HG02571 (cell line): ENCODE data around the gene TDP2.

Experiments used
- ATAC-seq: cut with Tn5 transposase; IDR thresholded peaks from one replicate; pipeline ENCODE4 v1.9.1; 2021; ENCODE audit warnings: mild to moderate bottlenecking, moderate library complexity; ENCODE audit not compliant: unreplicated experiment

Gene TDP2

DNA sequence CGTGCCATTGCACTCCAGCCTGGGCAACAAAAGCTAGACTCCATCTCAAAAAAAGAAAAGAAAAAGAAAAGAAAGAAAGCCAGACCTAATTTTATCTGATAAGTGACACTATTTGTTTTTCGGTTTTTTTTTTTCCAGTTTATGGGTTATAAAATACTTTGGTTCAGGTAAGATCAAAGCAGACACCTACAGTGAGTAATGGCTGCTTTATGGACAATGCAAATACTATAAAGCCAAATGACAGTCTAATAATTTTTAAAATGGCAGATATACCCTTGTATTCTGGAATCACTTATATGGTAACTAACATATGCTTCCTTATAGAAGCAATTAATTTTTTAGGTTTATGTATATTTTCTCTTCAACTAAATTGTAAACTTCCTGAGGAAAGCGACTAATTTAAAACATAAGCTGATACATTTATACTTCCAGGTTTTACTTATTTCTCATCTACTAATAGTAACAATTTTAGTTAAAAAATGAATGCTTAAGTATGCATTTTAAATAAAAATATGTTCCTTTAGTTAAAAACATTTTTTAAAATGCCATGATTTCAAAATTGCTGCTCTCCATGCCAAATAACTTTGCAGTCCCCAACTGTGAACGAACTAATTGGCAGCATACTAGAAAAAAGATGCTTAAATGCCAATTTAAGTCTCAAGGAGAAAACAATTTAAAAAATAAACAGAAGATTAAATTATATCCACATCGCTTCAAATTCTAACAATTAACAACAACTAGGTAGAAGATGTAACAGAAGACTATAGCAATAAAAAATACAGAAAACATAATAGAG, 59.2 kb downstream of the TDP2 start:
- ATAC-seq = no peak

DNA sequence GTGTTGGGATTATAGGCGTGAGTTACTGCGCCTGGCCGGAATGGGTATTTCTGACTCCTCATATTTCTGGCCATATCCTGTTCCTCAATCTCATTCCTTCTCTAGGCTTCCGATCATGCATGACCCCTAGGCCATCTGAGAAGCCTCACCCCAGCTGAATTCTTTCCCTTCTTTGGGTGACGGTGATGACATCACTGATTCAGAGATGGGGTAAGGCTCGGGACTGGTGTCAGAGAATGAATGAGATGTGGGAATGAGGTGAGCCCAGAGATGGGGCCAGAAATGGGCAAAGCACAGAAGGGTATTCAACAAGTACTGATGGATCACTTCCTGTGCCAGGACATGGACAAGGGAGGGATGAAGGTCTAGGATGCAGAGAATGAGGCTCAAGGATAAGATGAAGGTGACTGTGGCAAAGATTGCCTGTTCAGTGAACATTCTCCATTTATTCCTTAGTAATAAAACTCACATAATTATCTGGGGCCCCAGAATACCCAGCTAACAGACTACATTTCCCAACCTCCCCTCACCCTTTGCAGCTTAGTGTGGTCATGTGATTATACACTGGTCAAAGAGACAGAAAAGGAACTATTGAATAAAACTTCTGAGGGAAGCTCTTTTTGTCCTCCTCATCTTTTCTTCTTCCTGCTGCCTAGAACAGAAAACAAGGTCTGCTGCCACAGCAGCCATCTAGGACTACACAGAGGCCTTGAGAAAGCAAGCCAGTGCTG, 60.3 kb downstream of the TDP2 start:
- no peak for ATAC-seq

DNA sequence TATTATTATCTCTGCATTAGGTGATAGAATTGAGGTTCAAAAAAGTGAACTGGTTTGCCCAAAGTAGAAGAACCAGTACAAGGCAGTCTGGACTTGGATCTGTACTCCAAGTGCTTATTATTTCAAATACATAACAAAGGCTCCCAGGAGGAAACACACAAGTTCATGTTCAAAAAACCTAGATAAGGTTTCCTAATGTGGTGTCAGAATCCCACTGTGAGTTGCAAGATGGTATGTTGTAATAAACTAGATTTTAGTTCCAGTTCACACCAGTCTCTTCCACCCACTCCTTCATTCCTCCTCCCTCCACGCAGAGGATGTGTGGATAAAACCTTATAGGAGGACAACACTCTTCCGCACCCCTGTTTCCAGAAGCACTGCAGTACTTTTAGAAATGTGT, 63.5 kb downstream of the TDP2 start:
- no peak for ATAC-seq

DNA sequence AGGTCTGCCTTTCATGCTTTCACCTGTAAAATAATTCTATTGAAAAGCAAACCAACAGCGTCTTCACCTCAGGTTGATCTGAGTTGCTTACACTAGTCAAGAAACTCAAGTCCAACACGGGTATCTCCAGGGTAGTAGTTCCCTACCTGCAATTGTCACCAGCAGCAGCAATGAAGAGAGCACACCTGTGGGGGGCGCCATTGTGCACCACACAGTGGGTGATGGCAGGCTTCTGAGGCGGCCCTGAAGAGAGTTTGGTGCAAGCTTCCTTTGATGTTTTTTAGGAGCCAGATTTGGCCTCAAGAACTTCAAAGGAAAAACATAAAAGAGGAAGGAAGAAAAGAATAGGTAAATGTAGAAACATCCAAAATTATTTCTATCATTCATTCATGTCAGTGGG, 65.8 kb downstream of the TDP2 start:
- no peak for ATAC-seq
